Measurements from ENCODE around the gene S100A12.

The S100A12 gene

GRCh38 chr1:153336650-153337049 lies 38.8 kb downstream of the S100A12 start:
- DNase-seq (ENCODE audit: extremely low read depth, insufficient read length), result no peak
- H3K27me3 ChIP-seq (replicated peaks; ENCODE audit: control insufficient read depth, insufficient read depth, low read length), result no peaks in the 10 kb centered on the region
- no peak overlapping the region for H3K4me3 ChIP-seq (replicated peaks; ENCODE audit: low read depth, low read length)
- TF ChIP-seq CTCF (IDR thresholded peaks at IDR 0.05; ENCODE audit: insufficient read depth, low read length, poor library complexity, severe bottlenecking), result no peak
- H3K36me3 ChIP-seq (ENCODE audit: control insufficient read depth, insufficient read depth, low read length), result no peaks in the 10 kb centered on the region; the same call in 1 of the 2 replicates

- Histone ChIP-seq H3K27me3 (replicated peaks; ENCODE audit: control insufficient read depth, insufficient read depth, low read length) (no peaks in the 10 kb centered on the region), H3K36me3 (ENCODE audit: control insufficient read depth, insufficient read depth, low read length) (no peaks in the 10 kb centered on the region; the same call in 1 of the 2 replicates), H3K4me3 (replicated peaks; ENCODE audit: low read depth, low read length) (no peak overlapping the region)
- TF ChIP-seq CTCF (IDR thresholded peaks at IDR 0.05; ENCODE audit: insufficient read depth, low read length, poor library complexity, severe bottlenecking), result no peak
- no peak for DNase-seq (ENCODE audit: extremely low read depth, insufficient read length)
These were observed 41.5 kb downstream of the S100A12 start for GRCh38 chr1:153333902-153334301.

- no peak for DNase-seq (ENCODE audit: extremely low read depth, insufficient read length)
- H3K4me3 ChIP-seq (replicated peaks; ENCODE audit: low read depth, low read length), result no peak overlapping the region
These were observed 50.5 kb downstream of the S100A12 start for GRCh38 chr1:153324912-153325311.

More at GRCh38 chr1:153324912-153325311, 50.5 kb downstream of the S100A12 start:
- TF ChIP-seq CTCF (IDR thresholded peaks at IDR 0.05; ENCODE audit: insufficient read depth, low read length, poor library complexity, severe bottlenecking), result no peak
- H3K36me3 ChIP-seq (ENCODE audit: control insufficient read depth, insufficient read depth, low read length), result no peaks in the 10 kb centered on the region
- H3K27me3 ChIP-seq (replicated peaks; ENCODE audit: control insufficient read depth, insufficient read depth, low read length), result no peaks in the 10 kb centered on the region
